SW 1271 (cell line): Measurements from ENCODE around the gene SIT1.
A peak's percentile ranks its signal among the peaks of the same experiment; 100 is the strongest.
"Not testable (repeated sequence)": the region's sequence is repeated elsewhere in the genome, so short reads cannot be mapped to it uniquely, and the experiment has no call there.

Experiments
- DNase-seq, 2 experiments: peaks; one replicate each; lab custom pipeline; 2025; lab: John Stamatoyannopoulos, UW

The SIT1 gene

GRCh38 chr9:35660966-35661415 lies 10.3 kb upstream of the SIT1 start:
- DNase-seq, result peak in 1 of 2 experiments; percentile 32

- peak in 1 of 2 experiments; percentile 29 for DNase-seq
Measured at GRCh38 chr9:35659340-35659739, 8.6 kb upstream of the SIT1 start.

GRCh38 chr9:35658968-35659220 lies 8.2 kb upstream of the SIT1 start:
- no peak for DNase-seq

GRCh38 chr9:35658137-35658967 lies 7.6 kb upstream of the SIT1 start, which contains the start of gene CCDC107:
Gene CCDC107, plus strand, starts transcription at chr9:35658292. Its CDS starts 88 bp downstream, at chr9:35658380.
- peak; percentile 23 to 77 for DNase-seq

- peak; percentile 89 for DNase-seq
Measured at GRCh38 chr9:35657546-35658136, 6.9 kb upstream of the SIT1 start, which contains the start of gene RMRP. Gene RMRP, minus strand, starts transcription at chr9:35658019.

- no peak for DNase-seq
Measured at GRCh38 chr9:35656831-35657545, 6.3 kb upstream of the SIT1 start.

- no peak for DNase-seq
Measured at GRCh38 chr9:35656348-35656747, 5.6 kb upstream of the SIT1 start.

- DNase-seq, result no peak
Measured at GRCh38 chr9:35653611-35654010, 2.9 kb upstream of the SIT1 start.

GRCh38 chr9:35652829-35653209 lies 2.1 kb upstream of the SIT1 start:
- DNase-seq, result no peak

GRCh38 chr9:35651956-35652828 lies 1.5 kb upstream of the SIT1 start:
- DNase-seq, result no peak

- DNase-seq, result no peak
Measured at GRCh38 chr9:35649431-35650340, 1.0 kb downstream of the SIT1 start.

- peak in 1 of 2 experiments; percentile 54 for DNase-seq
Measured at GRCh38 chr9:35646533-35647265, 4.0 kb downstream of the SIT1 start.

- DNase-seq, result no peak
Measured at GRCh38 chr9:35646153-35646532, 4.6 kb downstream of the SIT1 start.

- DNase-seq, result not testable (repeated sequence)
Measured at GRCh38 chr9:35645736-35646135, 5.0 kb downstream of the SIT1 start.

GRCh38 chr9:35643046-35643445 lies 7.7 kb downstream of the SIT1 start:
- no peak for DNase-seq

- DNase-seq, result not testable (repeated sequence)
Measured at GRCh38 chr9:35641478-35641877, 9.3 kb downstream of the SIT1 start.

GRCh38 chr9:35640431-35640830 lies 10.3 kb downstream of the SIT1 start:
- DNase-seq, result not testable (repeated sequence)

GRCh38 chr9:35639631-35640030 lies 11.1 kb downstream of the SIT1 start:
- DNase-seq, result no peak

GRCh38 chr9:35639225-35639624 lies 11.5 kb downstream of the SIT1 start:
- DNase-seq, result not testable (repeated sequence)

- DNase-seq, result not testable (repeated sequence)
Measured at GRCh38 chr9:35638751-35639150, 12.0 kb downstream of the SIT1 start.
